Colonic mucosa (tissue), 4 donors: Measurements from ENCODE around the gene SH3GL2. TPM values are rescaled to one million over a fixed set of nuclear protein-coding genes. Genes with fewer than 3 reads are reported as not detected.

ENCODE experiments used
- DNase-seq: peaks from one replicate; pipeline ENCODE4 v3.0.0-alpha.2; 2020
- H3K27ac ChIP-seq: fragments of 200-600 bp; one replicate; pipeline ENCODE4 v1.8.0; 2021
- H3K27me3 ChIP-seq: fragments of 200-600 bp; one replicate; pipeline ENCODE4 v1.8.0; 2021
- H3K36me3 ChIP-seq: fragments of 200-600 bp; one replicate; pipeline ENCODE4 v1.8.0; 2021
- H3K4me1 ChIP-seq: fragments of 200-600 bp; one replicate; pipeline ENCODE4 v1.8.0; 2021; ENCODE audit warnings: mild to moderate bottlenecking
- H3K4me3 ChIP-seq: fragments of 200-600 bp; one replicate; pipeline ENCODE4 v1.8.0; 2021
- H3K9ac ChIP-seq, 2 donors: one replicate each; pipeline ENCODE4 v1.7.0; 2013; ENCODE audit warnings: control low read depth in 2 of 2, low read depth in 2 of 2, low read length in 2 of 2
- H3K9me3 ChIP-seq: fragments of 200-600 bp; one replicate; pipeline ENCODE4 v1.8.0; 2021
- intact Hi-C: fragments of 100-400 bp; cut with DNase I; formaldehyde crosslinking; loops from one replicate; pipeline ENCODE4 v1.14.1; 2022
- total RNA-seq, 2 donors: library from RNA; stranded (reverse); fragmentation: NEBNext Ultra II Directional in 1 of 2; extraction: Animal tissue kit (Norgen Biotek cat#: 25700) in 1 of 2; gene quantifications; one replicate each; pipeline ENCODE4 v1.2.1, GENCODE V29; 2021
- TF ChIP-seq, protein P1 (sequence below): fragments of 200-600 bp; IDR thresholded peaks from one replicate; pipeline ENCODE4 v1.8.0; 2022; ENCODE audit warnings: antibody characterized with exemption, mild to moderate bottlenecking
- donor health status: healthy.
- donor health status: DM: no; HTN: no; CAD: no.
- donor health status: DM: no; HTN: no; CAD: no.

SH3GL2 gene
- total RNA-seq, 2 donors from 2014 or later = 1.1 TPM

- intact Hi-C loops = no loop called here
- Histone ChIP-seq H3K4me3 (no peak overlapping the region), H3K4me1 (no peaks in the 10 kb centered on the region), H3K36me3 (no peaks in the 10 kb centered on the region), H3K27ac (no peak overlapping the region), H3K9ac (no peak overlapping the region), H3K27me3 (no peaks in the 10 kb centered on the region), H3K9me3 (no peaks in the 10 kb centered on the region)
- DNase-seq = no peak
- TF ChIP-seq, protein P1, sequence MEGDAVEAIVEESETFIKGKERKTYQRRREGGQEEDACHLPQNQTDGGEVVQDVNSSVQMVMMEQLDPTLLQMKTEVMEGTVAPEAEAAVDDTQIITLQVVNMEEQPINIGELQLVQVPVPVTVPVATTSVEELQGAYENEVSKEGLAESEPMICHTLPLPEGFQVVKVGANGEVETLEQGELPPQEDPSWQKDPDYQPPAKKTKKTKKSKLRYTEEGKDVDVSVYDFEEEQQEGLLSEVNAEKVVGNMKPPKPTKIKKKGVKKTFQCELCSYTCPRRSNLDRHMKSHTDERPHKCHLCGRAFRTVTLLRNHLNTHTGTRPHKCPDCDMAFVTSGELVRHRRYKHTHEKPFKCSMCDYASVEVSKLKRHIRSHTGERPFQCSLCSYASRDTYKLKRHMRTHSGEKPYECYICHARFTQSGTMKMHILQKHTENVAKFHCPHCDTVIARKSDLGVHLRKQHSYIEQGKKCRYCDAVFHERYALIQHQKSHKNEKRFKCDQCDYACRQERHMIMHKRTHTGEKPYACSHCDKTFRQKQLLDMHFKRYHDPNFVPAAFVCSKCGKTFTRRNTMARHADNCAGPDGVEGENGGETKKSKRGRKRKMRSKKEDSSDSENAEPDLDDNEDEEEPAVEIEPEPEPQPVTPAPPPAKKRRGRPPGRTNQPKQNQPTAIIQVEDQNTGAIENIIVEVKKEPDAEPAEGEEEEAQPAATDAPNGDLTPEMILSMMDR = no peak
These were observed 198.6 kb downstream of the SH3GL2 start for GRCh38 chr9:17777465-17777864.

DNA sequence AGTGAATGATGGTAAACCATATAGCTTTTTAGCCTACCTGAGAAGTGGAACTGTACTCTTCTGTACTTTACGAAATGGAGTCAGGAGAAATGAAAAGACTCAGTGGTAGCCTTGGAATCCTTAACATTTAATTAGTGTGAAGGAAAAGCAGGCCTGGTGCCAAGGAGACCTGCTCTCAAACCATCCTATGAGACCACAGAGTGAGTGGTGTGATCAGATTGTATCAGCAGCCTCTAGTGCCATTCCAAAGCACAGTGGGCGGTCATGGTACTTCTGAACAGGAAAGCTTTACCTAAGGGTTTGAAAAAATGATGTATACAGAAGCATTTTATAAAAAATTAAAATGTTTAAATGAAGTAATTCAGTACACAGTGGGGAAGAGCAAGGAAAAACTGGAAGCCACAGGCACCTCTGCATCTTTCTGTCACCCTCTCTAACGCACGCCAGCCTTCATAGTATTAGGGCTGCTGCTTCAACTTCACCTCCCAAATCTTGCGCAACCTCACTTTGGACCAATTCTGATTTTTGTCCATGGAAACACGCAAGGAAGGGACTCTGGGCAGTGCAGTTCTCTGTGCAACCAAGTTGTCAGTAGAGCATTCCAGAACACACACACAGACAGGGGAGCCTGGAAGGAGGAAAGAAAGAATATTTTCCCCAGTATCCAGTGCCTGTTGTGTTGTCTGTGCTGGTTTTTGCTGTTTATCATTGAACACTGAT, 203.7 kb downstream of the SH3GL2 start:
- TF ChIP-seq, protein P1 = no peak
- Histone ChIP-seq H3K27me3 (no peaks in the 10 kb centered on the region), H3K9ac (no peak overlapping the region), H3K9me3 (no peaks in the 10 kb centered on the region), H3K27ac (no peak overlapping the region), H3K4me3 (no peak overlapping the region), H3K36me3 (no peaks in the 10 kb centered on the region), H3K4me1 (no peaks in the 10 kb centered on the region)
- DNase-seq = no peak
- intact Hi-C loops = no loop called here

DNA sequence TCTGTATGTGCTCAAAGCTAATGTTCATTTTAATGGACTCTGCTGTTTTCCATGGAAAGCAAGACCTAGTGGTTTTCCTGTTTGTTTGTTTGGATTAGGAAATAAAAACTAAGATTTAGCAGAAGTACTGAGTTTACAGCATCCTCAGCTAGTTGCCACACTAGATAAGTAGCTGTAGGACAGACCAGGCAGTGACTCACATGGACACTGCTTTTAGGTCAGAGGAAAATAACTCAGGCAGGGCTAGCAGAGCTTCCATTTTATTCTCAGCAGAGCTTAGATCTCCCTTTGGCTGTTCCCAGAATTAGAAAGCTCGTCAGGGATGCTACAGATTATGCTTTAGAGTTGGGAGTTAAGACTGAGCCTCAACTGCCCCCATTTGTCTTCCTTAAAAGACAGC, 204.4 kb downstream of the SH3GL2 start:
- intact Hi-C loops = no loop called here
- TF ChIP-seq, protein P1 = no peak
- H3K4me1 ChIP-seq = no peaks in the 10 kb centered on the region
- no peaks in the 10 kb centered on the region for H3K27me3 ChIP-seq
- H3K9me3 ChIP-seq = no peaks in the 10 kb centered on the region
- H3K36me3 ChIP-seq = no peaks in the 10 kb centered on the region
- no peak overlapping the region for H3K4me3 ChIP-seq
- H3K9ac ChIP-seq = no peak overlapping the region
- DNase-seq = no peak
- H3K27ac ChIP-seq = no peak overlapping the region

DNA sequence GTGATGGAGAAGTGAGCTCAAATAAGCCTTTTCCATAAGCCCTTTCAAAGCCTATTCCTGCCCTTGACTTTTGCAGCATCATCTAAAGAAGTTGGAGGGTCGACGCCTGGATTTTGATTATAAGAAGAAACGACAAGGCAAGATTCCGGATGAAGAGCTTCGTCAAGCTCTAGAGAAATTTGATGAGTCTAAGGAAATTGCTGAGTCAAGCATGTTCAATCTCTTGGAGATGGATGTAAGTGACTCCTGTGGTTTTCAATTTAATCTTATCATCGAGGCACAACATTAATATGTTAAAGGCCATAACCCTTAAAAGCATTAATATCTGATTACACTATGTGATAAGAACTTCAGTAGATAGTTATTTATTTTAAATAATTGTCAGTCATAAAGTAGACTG, 210.4 kb downstream of the SH3GL2 start:
- TF ChIP-seq, protein P1 = no peak
- intact Hi-C loops = no loop called here

GRCh38 chr9:17793713-17794622, 215.1 kb downstream of the SH3GL2 start:
- no peak for DNase-seq
- Histone ChIP-seq H3K4me1 (no peaks in the 10 kb centered on the region), H3K9ac (no peak overlapping the region), H3K9me3 (no peaks in the 10 kb centered on the region), H3K27ac (no peak overlapping the region), H3K36me3 (no peaks in the 10 kb centered on the region), H3K4me3 (no peak overlapping the region), H3K27me3 (no peaks in the 10 kb centered on the region)
- intact Hi-C loops = no loop called here
- TF ChIP-seq, protein P1 = no peak

More for the DNA sequence above, 210.4 kb downstream of the SH3GL2 start:
- Histone ChIP-seq H3K9me3 (no peaks in the 10 kb centered on the region), H3K4me1 (no peaks in the 10 kb centered on the region), H3K4me3 (no peak overlapping the region), H3K36me3 (no peaks in the 10 kb centered on the region), H3K27me3 (no peaks in the 10 kb centered on the region), H3K27ac (no peak overlapping the region), H3K9ac (no peak overlapping the region)
- no peak for DNase-seq
